IMR-90 (cell line): ENCODE results near the gene ARHGEF2.

Experiments
- POLR2A ChIP-seq: IDR thresholded peaks from 2 replicates; pipeline ENCODE4 v1.6.1; 2012; ENCODE audit warnings: mild to moderate bottlenecking, low read depth, low read length
- TF ChIP-seq, protein P1 (sequence below): conservative IDR thresholded peaks from 2 replicates; pipeline ENCODE4 v1.5.1; 2012; ENCODE audit warnings: mild to moderate bottlenecking, low read depth, low read length, improper control_type of control experiment

DNA sequence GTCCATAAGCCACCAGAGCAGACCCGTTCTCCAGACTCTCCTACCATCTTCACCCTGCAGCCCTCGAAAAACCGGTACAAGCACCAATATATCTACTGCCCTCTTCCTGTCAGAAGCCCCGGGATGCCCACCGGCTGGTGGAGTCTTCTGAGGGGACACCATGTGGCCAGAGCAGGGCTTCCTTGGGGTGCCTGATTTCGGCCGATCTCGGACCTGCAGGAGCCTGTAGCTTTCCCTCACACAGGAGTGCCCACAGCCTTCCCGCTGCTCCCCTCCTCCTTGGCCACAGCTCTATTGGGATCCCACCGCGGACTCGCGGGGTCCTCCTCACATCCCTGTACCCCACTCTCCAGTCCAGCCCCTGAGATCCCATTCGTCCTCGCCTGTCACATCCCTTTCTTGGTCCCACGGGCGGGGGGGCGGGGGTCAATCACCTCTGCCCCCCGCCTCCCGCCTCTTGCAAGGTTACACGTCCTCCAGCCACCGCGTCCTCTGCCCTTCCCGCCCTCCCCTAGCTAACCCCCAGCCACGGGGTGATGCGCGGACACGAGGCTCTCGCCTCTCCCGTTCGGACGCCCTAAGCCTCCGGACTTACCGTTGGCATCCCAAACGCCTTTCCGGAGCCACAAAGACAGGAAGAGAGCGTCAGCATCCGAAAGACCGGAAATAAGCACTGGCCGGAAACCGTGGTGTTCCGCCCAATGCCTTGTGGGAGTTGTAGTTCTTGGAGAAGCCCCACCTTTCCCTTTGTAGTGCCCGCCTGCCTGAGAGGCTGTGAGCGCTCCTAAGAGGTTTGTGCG lies 42.1 kb upstream of the ARHGEF2 start, which contains the start of gene SSR2:
- peak; percentile 87 for TF ChIP-seq POLR2A
- TF ChIP-seq, protein P1, sequence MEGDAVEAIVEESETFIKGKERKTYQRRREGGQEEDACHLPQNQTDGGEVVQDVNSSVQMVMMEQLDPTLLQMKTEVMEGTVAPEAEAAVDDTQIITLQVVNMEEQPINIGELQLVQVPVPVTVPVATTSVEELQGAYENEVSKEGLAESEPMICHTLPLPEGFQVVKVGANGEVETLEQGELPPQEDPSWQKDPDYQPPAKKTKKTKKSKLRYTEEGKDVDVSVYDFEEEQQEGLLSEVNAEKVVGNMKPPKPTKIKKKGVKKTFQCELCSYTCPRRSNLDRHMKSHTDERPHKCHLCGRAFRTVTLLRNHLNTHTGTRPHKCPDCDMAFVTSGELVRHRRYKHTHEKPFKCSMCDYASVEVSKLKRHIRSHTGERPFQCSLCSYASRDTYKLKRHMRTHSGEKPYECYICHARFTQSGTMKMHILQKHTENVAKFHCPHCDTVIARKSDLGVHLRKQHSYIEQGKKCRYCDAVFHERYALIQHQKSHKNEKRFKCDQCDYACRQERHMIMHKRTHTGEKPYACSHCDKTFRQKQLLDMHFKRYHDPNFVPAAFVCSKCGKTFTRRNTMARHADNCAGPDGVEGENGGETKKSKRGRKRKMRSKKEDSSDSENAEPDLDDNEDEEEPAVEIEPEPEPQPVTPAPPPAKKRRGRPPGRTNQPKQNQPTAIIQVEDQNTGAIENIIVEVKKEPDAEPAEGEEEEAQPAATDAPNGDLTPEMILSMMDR, result no peak
